ENCODE data around the gene PDE4A.

Gene PDE4A

GRCh38 chr19:10514211-10515145 lies 94.1 kb downstream of the PDE4A start:
- TF ChIP-seq CTCF (IDR thresholded peaks at IDR 0.05; ENCODE audit: borderline replicate concordance, insufficient read depth, low read depth, low read length): peak; percentile 10; the same call in 1 of the 2 replicates
- H3K4me3 ChIP-seq (ENCODE audit: low read depth, low read length): no peak overlapping the region

- H3K4me3 ChIP-seq (ENCODE audit: low read depth, low read length): no peak overlapping the region
- TF ChIP-seq CTCF (IDR thresholded peaks at IDR 0.05; ENCODE audit: borderline replicate concordance, insufficient read depth, low read depth, low read length): no peak
These were observed 95.7 kb downstream of the PDE4A start for GRCh38 chr19:10516064-10516385.

GRCh38 chr19:10516671-10517286 lies 96.4 kb downstream of the PDE4A start:
- no peak overlapping the region for H3K4me3 ChIP-seq (ENCODE audit: low read depth, low read length)
- TF ChIP-seq CTCF (IDR thresholded peaks at IDR 0.05; ENCODE audit: borderline replicate concordance, insufficient read depth, low read depth, low read length): no peak

- no peak for TF ChIP-seq CTCF (IDR thresholded peaks at IDR 0.05; ENCODE audit: borderline replicate concordance, insufficient read depth, low read depth, low read length)
- no peak within 1 kb of the TSS for H3K4me3 ChIP-seq (ENCODE audit: low read depth, low read length)
These were observed 97.0 kb downstream of the PDE4A start, which contains the start of gene S1PR5 for GRCh38 chr19:10517361-10517759. Gene S1PR5, minus strand, starts transcription at chr19:10517447. Its CDS starts 2,436 bp downstream, at chr19:10515011.

GRCh38 chr19:10517760-10518443 lies 97.6 kb downstream of the PDE4A start:
- H3K4me3 ChIP-seq (ENCODE audit: low read depth, low read length): no peak overlapping the region
- TF ChIP-seq CTCF (IDR thresholded peaks at IDR 0.05; ENCODE audit: borderline replicate concordance, insufficient read depth, low read depth, low read length): no peak

- H3K4me3 ChIP-seq (ENCODE audit: low read depth, low read length): no peak overlapping the region
- TF ChIP-seq CTCF (IDR thresholded peaks at IDR 0.05; ENCODE audit: borderline replicate concordance, insufficient read depth, low read depth, low read length): no peak
These were observed 98.4 kb downstream of the PDE4A start for GRCh38 chr19:10518444-10519361.
